Measurements from ENCODE around the gene ANKRD55. TPM values are rescaled to one million over a fixed set of nuclear protein-coding genes. Genes with fewer than 3 reads are reported as not detected.
"Not testable (repeated sequence)": the region's sequence is repeated elsewhere in the genome, so short reads cannot be mapped to it uniquely, and the experiment has no call there.

The ANKRD55 gene
- total RNA-seq, 1 donor from 2014 or later: not detected

DNA sequence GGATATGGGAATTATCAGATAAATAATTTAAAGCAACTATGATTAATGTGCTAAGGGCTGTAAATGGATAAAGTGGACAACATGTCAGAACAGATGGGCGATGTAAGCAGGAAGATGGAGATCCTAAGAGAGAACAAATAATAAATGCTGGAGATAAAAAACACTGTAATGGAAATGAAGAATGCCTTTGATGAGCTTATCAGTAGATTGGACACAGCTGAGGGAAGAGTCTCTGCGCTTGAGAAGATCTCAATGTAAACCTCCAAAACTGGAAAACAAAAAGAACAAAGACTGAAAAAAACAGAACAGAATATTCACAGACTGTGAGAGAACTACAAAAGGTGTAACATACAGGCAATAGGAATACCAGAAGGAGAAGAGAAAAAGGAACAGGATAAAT is 102.5 kb downstream of the ANKRD55 start:
- ATAC-seq (no peak), DNase-seq (ENCODE audit: missing footprints) (no peak)
- intact Hi-C loops (cut with DNase I): no loop called here

DNA sequence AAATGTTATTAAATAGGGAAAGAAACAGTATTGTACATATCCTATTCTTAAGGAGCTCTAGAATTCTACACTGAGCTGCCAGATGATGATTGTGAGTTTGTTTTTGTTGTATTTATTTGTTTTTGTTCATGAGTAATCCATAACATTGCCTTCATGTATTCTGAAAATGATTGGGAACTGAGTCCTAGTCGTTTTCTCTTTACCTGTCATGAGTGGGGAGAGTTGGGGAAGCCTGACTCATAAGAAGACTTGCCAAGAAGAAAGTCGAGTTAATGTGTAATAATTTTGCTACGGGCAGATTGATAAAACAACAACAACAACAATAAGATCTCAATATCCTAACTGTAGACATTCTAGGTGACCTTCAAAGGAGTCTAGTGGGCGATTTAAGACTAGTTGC is 103.8 kb downstream of the ANKRD55 start:
- intact Hi-C loops (cut with DNase I): no loop called here
- ATAC-seq: no peak
- DNase-seq (ENCODE audit: missing footprints): no peak

DNA sequence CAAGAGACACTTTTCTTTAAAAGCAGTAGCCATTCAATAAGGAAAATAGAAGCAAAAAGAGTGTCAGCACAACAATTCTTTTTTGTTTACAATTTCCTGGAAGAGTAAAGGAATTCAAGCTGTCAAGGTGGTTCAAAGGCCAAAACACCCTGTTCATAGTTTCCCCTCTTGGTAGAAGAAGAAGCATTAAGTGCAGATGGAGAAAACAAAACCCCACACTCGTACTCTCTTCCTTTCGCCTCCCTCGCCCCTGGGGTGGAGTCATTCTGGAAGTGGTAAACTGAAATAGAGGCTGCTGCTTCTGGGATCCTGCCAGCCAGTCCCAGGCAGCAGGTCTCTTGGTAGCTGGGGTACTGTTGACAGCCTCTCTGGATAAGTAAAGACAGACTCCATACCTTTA is 105.0 kb downstream of the ANKRD55 start:
- DNase-seq (ENCODE audit: missing footprints): no peak
- intact Hi-C loops (cut with DNase I): no loop called here
- ATAC-seq: no peak

DNA sequence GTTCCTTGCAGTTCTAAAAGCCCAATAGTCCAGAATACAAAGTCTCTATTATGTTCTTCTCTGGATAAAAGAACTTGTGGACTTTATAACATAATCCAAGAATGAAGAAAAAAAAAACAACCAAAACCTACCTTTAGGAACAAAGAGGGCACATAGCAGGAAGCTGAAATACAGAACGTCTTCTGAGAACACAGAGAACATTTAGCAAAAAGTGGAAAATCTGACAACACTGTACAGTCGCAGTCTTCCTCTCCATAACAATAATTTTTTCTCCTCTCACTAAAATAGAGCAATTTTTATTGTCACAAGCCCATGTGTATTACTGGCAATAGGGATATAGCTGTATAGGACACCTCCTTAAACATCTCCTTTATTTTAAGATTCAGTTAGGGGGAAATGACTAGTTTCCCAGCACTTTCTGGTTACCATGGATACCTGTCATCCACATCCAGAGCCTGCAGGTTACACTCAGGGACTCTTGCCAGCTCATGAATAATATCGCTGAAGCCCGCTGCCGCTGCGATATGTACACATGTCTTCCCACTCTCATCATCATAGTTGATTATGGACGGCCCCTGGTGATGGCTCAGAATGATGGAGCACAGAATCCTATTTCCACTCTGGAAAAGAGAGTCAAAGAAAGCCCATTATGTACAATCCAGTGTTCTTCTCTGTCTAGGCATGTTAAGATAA is 106.5 kb downstream of the ANKRD55 start:
- no peak for DNase-seq (ENCODE audit: missing footprints)
- intact Hi-C loops (cut with DNase I): no loop called here
- no peak for ATAC-seq

DNA sequence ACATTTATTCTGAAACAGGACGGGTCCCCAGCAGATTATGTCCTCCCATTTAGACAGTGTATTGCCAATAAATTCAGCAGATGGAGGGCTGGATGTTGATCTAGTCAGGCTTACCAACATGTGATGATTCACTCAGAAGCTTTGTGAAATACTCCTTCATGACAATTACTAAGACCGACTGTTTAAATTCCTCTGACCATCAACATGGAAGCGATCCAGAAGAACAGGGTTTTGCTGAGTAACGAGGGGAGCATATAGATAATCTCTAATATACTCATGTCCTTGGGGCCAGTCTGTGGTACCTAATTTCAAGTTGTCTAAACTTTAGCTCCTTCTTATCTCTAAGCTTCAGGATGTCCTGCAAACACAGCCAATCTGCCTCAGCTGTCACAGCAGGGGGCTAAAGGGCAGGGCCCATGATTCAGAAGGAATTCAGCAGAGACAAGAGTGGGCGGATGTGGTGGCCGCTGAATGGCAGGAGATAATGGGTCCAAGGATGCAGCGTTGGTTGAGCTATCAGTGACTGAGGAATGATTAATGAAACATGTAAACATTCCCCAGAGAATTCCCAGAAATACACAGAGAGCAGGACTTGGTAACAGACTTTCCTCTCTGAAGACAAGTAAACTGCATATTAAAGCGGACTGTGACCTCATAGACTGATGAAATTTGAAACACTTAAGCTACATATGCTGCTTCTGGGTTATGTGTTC is 109.4 kb downstream of the ANKRD55 start:
- intact Hi-C loops (cut with DNase I): no loop called here
- no peak for DNase-seq (ENCODE audit: missing footprints)
- ATAC-seq: peak; percentile 92

DNA sequence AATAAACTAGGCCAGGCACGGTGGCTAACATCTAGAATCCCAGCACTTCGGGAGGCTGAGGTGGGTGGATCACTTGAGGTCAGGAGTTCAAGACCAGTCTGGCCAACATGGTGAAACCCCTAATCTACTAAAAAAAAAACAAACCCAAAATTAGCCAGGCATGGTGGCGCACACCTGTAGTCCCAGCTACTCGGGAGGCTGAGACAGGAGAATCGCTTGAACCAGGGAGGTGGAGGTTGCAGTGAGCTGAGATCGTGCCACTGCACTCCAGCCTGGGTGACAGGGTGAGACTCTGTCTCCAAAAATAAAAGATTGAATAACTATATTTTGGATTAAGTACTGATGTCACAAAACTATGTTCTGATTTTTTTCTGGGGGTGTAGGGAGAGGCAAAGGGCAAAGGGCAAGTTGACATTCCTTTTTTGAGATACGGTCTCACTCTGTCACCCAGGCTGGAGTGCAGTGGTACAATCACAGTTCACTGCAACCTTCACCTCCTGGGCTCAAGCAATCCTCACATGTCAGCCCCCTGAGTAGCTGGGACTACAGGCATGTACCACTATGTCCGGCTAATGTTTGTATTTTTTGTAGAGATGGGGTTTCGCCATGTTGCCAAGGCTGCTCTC is 110.7 kb downstream of the ANKRD55 start:
- intact Hi-C loops (cut with DNase I); DNase-seq (ENCODE audit: missing footprints); ATAC-seq: not testable (repeated sequence)

DNA sequence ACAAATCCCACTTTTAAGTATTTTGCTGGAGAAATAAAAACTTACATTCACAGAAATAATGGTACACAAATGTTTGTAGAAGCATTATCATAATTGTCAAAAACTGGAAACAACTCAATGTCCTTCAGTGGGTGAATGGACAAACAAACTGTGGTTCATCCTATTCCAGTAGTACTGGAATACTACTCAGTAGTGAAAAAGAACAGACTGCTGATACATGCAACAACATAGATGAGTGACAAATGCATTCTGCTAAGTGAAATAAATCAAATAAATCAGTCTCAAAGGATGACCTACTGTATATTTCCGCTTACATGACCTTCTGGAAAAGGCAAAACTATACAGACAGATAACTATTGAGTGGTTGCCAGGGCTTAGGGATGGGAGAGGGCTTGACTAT is 114.1 kb downstream of the ANKRD55 start:
- ATAC-seq: no peak
- DNase-seq (ENCODE audit: missing footprints): no peak
- intact Hi-C loops (cut with DNase I): no loop called here

DNA sequence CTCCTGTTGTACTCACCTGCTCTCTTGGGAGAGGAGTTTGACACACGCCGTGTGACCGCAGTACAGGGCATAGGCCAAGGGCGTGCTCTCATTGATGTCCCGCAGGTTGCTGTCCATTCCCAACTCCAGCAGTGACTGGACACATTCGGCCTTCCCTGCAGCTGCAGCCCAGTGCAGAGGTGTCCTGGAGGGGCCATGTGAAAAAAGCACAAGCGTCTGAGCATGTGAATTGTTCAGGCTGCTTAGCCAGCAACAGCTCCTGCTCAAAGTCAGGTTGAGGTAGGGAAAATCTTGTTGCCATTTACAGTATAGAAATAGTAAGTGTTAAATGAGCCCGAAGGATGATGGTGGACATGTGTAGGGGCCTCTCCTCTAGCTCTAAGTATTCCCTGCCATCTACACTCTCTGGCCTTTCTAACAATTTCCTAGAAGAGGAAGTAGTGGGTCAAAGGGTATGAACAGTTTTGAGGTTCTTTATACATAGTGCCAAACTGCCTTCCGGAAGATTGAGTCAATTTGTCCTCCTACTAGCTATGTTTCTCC is 116.5 kb downstream of the ANKRD55 start:
- intact Hi-C loops (cut with DNase I): no loop called here
- no peak for DNase-seq (ENCODE audit: missing footprints)
- no peak for ATAC-seq

DNA sequence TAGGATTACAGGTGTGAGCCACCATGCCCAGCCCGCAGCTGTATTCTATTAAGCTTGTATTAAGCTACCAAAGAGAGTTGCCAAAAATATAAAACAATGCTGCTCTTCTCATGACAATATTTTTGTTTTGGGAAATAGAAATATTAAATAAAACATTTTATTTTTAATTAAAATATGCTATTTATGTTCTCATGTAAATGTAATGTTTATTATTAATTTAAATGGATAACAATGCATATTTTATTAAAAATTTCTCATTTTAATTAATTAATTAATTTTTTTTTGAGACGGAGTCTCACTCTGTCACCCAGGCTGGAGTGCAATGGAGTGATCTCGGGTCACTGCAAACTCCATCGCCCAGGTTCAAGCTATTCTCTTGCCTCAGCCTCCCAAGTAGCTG is 117.5 kb downstream of the ANKRD55 start:
- ATAC-seq: no peak
- no peak for DNase-seq (ENCODE audit: missing footprints)
- intact Hi-C loops (cut with DNase I): no loop called here

DNA sequence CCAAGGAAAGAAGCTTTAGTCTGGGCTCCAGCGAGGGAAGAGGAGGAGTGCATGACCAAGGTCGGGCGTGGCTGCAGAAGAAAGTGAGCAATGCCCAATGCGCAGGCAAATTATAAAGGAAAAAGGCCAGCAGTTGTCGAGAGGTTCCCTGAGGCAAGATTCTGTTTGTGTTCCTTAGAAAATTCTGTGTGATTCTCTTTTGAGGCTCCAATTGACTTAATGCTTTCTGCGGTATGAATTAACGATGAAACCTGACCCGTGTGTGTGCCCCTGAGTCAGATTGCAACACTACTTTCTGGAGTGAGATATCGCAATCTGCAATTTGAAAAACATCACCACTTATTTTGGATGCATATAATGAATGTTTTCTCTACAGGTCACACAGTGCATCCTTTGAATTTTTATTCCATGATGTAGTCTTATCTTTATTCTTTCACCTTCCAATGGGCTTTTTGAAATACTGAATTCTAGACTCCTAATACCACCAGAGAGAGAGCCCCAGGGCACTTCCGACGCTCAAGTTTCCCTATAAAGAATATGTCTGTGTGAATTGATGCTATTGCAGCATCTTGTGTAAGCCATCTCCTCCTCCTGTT is 120.5 kb downstream of the ANKRD55 start:
- DNase-seq (ENCODE audit: missing footprints): no peak
- intact Hi-C loops (cut with DNase I): no loop called here
- no peak for ATAC-seq

DNA sequence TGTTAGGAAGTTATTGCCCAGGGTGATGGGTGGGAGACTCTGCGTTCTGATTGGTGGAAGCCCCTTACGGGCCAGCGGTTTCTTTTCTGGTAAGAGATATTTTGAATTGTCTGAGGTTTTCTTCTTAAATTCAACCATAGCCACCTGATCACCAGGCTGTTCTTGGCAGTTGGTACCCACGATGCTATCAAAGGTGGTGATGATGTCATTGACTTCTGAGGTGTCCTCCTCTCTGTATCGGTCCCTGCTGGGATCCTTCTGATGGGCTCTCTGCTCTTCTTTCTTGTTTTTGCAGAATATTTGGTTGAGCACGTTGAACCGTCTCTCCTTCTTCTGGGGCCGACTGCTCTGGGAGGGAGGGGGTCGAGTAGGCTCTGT is 121.7 kb downstream of the ANKRD55 start:
- ATAC-seq (no peak), DNase-seq (ENCODE audit: missing footprints) (no peak)
- intact Hi-C loops (cut with DNase I): no loop called here

DNA sequence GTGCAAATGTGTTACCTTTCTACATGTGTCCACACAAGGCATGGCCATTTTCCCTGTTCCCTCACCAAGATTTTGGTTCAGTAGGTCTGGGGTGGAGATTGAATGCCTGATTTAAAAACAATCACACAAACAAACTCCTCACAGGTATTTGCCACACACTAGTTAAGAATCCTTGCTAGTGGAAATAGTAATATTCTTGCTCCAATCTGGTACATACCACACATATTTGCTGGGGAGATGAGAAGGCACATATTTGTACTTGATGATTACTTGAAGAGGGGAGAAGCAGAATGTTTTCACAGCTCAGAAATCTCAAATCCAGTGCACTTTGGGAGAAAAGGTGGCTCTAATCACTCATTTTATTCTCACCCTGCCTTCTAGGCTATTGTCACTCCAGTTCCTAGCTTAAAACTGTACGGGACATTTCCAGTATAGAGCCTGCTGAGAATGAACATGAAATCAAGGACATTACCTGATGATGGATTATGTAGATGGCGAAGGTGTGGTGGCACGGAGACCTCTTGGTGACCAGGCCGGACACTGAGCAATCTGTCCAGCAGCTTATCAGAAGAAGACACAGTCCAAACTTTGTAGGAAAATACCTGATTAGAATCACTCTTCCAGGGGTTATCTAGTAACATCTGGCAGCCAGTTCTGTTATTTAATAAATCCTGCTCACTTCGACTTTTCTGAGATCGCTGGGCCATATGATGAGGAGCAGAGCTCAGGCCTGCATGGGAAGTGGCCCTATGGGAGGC is 122.3 kb downstream of the ANKRD55 start:
- DNase-seq (ENCODE audit: missing footprints) (no peak), ATAC-seq (no peak)
- intact Hi-C loops (cut with DNase I): no loop called here

DNA sequence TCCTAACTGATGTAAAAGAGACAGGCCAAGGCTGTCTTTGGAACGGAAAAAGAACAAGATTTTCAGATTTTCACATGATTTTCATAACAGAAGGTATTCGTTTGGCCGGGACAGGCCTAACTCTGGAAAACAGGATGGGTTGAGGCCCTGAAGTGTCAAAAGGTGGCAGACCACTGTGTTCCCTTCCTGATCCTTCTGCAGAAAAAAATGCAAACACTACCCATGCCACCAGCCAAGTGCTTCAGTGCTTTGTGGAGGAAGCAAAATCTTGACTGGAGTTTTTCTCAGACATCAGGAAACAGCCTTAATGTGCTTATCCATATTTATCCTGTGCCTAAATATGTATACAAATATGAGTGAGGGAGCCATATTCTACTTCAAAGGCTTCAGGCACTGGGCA is 124.9 kb downstream of the ANKRD55 start:
- no peak for DNase-seq (ENCODE audit: missing footprints)
- intact Hi-C loops (cut with DNase I): no loop called here
- no peak for ATAC-seq

DNA sequence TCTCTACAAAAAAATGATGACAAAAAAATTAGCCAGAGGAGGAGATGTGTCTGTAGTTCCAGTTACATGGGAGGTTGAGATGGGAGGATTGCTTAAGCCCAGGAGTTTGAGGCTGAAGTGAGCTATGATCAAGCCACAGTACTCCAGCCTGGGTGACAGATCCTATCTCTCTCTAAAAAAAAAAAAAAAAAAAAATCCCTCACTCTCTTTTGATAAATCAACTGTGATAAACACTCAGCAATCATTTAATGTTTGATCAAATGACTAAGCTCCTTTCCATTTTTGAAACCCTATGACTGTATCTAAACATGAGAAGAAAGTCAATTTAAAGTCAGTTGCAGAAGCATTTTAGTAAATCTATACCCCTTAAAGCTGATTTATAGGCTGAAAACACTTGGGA is 126.3 kb downstream of the ANKRD55 start:
- DNase-seq (ENCODE audit: missing footprints) (no peak), ATAC-seq (no peak)
- intact Hi-C loops (cut with DNase I): no loop called here

DNA sequence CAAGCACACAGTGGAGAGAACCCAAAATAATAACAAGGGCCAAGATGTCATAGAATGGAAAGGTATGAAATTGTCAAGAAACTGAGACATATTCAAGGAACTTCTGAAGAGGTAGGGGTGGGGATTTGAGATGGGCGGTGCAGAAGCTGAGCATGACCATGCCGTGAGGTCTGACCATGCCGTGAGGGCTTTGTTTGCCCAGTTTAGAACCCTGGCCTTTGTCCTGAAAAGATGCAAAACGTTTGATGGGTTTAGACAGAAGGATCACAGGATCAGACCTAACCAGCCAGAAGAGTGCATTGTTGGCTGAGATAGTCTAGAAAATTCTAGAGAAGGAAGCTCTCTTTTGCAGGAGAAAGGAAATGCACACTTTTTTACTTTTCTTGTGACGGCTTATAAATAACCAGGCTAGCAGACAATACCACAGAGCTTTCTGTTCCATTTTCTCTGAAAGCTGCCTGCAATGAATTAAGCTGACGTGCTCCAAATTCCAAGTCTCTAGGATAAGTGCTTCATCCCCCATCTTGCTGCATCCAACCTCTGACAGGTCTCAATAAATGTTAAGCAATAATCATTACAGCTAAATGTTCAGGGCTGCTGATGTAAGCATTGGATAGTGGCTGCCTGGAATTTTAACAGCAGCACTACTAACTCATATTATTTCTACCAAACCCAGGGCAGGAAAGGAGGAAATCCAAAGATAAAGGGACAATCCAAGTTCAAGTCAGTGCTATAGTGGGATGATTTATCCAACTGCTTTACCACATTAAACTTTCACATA is 127.4 kb downstream of the ANKRD55 start:
- intact Hi-C loops (cut with DNase I): no loop called here
- no peak for ATAC-seq
- DNase-seq (ENCODE audit: missing footprints): no peak

DNA sequence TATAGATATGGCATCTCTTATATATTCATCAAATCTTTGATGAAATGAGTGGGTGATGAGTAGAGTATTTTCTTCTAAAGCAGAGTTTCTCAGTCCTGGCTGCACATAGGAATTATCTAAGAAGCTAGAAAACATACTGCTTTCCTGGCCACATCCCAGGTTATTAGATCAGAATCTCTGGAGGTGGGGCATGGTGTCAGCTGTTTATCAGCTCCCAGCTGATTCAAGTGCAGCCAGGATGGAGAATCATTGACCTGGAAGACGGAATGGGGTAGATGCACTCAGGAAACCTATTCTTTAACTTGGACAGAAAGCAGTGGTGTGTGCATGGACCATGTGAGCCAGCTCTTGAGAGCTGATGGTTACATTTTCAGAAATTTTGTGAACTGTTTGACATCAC is 130.2 kb downstream of the ANKRD55 start:
- intact Hi-C loops (cut with DNase I): no loop called here
- DNase-seq (ENCODE audit: missing footprints) (no peak), ATAC-seq (no peak)

DNA sequence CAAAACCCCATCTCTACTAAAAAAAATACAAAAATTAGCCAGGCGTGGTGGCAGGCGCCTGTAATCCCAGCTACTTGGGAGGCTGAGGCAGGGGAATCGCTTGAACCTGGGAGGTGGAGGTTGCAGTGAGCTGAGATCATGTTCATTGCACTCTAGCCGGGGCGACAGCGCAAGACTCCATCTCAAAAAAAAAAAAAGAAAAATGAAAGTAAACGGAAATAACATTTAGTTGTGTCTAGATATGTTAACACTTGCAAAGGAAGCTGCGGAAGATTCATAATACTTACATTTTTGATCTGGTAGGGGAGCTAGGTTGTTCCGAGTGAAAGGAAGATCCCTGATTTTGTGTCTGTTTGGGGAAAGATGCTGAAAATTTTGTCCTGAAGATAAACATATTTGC is 130.9 kb downstream of the ANKRD55 start:
- DNase-seq (ENCODE audit: missing footprints); intact Hi-C loops (cut with DNase I); ATAC-seq: not testable (repeated sequence)

DNA sequence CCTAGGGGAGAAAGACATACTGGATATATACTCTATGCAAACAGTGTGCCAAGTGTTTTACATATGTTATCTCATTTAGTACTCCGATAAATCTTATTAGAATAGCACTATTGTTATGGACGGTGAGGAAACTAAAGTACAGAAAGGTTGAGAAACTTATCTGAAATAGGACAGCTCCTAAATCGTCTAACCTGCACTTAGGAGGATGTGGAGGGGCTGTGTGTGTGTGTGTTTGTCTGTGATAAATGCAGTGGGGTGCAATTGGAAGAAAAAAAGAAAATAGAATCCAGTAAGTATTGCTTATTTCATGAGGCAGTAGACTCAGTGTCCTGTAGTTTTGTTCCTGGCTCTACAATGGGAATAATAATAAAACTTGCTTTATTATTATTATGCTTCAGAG is 131.9 kb downstream of the ANKRD55 start:
- intact Hi-C loops (cut with DNase I): no loop called here

More for the DNA sequence above, 131.9 kb downstream of the ANKRD55 start:
- DNase-seq (ENCODE audit: missing footprints) (no peak), ATAC-seq (no peak)

All from Right ventricle myocardium inferior (tissue), 1 donor.